SJSA1 (cell line): ENCODE data around the gene CYBRD1. TPM values are rescaled to one million over a fixed set of nuclear protein-coding genes. Genes with fewer than 3 reads are reported as not detected.

Experiments
- DNase-seq, 2 experiments: peaks; one replicate each; pipeline ENCODE4 v3.0.0-alpha.2; 2015 to 2020; ENCODE audit warnings: low spot score in 2 of 2, low read depth in 1 of 2
- H3K27ac ChIP-seq: fragments of 250-450 bp; sonication (Bioruptor Pico); 2 replicates; pipeline ENCODE4 v1.5.1; 2020; ENCODE audit warnings: mild to moderate bottlenecking, moderate library complexity
- H3K27me3 ChIP-seq: fragments of 250-450 bp; sonication (Bioruptor Pico); replicated peaks from 2 replicates; pipeline ENCODE4 v1.5.1; 2020; ENCODE audit warnings: mild to moderate bottlenecking, moderate library complexity
- H3K36me3 ChIP-seq: fragments of 250-450 bp; sonication (Bioruptor Pico); 2 replicates; pipeline ENCODE4 v1.5.1; 2020; ENCODE audit warnings: mild to moderate bottlenecking
- H3K4me1 ChIP-seq: fragments of 250-450 bp; sonication (Bioruptor Pico); replicated peaks from 2 replicates; pipeline ENCODE4 v1.6.1; 2021; ENCODE audit warnings: mild to moderate bottlenecking
- H3K4me3 ChIP-seq: fragments of 250-450 bp; sonication (Bioruptor Pico); 2 replicates; pipeline ENCODE4 v1.5.1; 2020; ENCODE audit warnings: mild to moderate bottlenecking
- H3K9me3 ChIP-seq: fragments of 250-450 bp; sonication (Bioruptor Pico); replicated peaks from 2 replicates; pipeline ENCODE4 v1.5.1; 2020; ENCODE audit warnings: mild to moderate bottlenecking
- total RNA-seq: library from RNA; depleted of rRNA; stranded (reverse); fragments of >200 nt; shearing (Covaris generic); gene quantifications from 2 replicates; pipeline ENCODE4 v1.2.3, GENCODE V29; 2014

CYBRD1 gene
- total RNA-seq, 1 experiment from 2014 or later: 66.5 TPM

DNA sequence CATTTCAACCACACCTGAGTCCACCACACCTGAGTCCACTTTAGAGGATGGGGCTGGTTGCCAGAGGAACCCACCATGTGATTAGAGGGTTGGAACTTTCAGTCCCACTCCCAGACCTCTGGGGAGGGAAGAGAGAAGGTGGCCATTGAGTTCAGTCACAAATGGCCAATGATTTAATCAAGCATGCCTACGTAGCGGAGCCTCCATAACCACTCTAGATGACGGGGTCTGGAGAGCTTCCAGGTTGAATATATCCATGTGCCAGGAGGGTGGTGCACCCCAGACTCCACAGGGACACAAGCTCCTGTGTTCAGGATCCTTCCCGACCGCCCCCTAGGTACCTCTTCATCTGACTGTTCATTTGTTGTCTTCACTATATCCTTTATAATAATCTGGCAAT lies 53.3 kb downstream of the CYBRD1 start:
- H3K4me1 ChIP-seq: no peaks in the 10 kb centered on the region
- no peaks in the 10 kb centered on the region for H3K9me3 ChIP-seq
- H3K36me3 ChIP-seq: no peaks in the 10 kb centered on the region
- H3K4me3 ChIP-seq: no peak overlapping the region
- no peaks in the 10 kb centered on the region for H3K27me3 ChIP-seq
- DNase-seq: no peak
- H3K27ac ChIP-seq: no peak overlapping the region

DNA sequence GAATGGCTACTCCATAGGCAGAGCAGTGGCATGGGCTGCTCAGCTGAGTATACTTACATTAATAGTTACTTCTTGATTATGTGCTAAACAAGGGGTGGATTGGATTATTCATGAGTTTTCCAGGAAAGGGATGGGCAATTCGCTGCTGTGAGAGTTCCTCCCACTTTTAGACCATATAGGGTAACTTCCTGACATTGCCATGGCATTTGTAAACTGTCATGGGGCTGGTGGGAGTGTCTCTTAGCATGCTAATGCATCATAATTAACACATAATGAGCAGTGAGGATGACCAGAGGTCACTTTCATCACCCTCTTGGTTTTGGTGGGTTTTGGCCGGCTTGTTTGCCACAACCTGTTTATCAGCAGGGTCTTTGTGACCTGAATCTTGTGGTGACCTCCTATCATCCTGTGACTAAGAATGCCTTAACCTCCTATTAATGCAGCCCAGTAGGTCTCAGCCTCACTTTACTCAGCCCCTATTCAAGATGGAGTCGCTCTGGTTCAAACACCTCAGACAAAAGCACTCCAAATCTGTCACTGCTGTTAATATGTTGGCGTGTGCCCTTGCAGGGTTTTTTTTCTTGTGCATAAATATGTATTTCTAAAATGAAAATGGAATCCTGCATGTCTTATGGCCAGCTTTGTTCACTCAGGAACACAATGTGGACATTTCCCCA lies 56.0 kb downstream of the CYBRD1 start:
- Histone ChIP-seq H3K4me1 (no peaks in the 10 kb centered on the region), H3K27ac (no peak overlapping the region), H3K9me3 (no peaks in the 10 kb centered on the region), H3K4me3 (no peak overlapping the region), H3K27me3 (no peaks in the 10 kb centered on the region), H3K36me3 (no peaks in the 10 kb centered on the region)
- DNase-seq: no peak

DNA sequence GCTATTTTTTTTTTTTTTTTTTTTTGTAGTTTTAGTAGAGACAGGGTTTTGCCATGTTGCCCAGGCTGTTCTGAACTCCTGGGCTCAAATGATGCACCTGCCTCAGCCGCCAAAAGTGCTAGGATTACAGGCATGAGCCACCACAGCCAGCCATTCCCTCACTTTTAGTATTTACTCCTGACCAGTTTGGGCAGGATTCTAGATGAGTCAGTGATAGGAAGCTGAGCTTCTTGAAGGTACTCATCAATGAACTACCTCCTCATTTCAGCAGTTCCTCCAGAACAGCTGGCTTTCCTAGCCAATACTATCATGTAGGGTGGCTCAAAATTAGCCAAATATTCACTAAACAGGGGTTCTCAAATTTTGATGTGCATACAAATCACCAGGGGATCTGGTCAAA lies 57.2 kb downstream of the CYBRD1 start:
- Histone ChIP-seq H3K9me3 (no peaks in the 10 kb centered on the region), H3K27me3 (no peaks in the 10 kb centered on the region), H3K36me3 (no peaks in the 10 kb centered on the region), H3K4me3 (no peak overlapping the region), H3K4me1 (no peaks in the 10 kb centered on the region), H3K27ac (no peak overlapping the region)
- no peak for DNase-seq

DNA sequence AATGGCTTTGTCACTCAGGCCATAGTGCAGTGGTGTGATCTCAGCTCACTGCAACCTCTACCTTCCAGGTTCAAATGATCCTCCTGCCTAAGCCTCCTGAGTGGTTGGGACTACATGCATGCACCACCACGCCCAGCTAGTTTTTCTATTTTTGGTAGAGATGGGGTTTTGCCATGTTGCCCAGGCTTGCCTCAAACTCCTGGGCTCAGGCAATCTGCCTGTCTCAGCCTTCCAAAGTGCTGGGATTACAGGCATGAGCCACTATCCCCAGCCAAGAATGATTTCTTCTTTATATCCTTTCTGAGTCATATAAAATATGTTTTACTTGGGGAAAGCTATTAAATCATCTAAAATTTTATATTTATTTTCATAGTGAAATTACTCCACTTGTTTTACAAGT lies 61.3 kb downstream of the CYBRD1 start:
- H3K4me1 ChIP-seq: no peaks in the 10 kb centered on the region
- no peak for DNase-seq
- H3K9me3 ChIP-seq: no peaks in the 10 kb centered on the region
- no peaks in the 10 kb centered on the region for H3K36me3 ChIP-seq
- no peaks in the 10 kb centered on the region for H3K27me3 ChIP-seq
- no peak overlapping the region for H3K27ac ChIP-seq
- no peak overlapping the region for H3K4me3 ChIP-seq

DNA sequence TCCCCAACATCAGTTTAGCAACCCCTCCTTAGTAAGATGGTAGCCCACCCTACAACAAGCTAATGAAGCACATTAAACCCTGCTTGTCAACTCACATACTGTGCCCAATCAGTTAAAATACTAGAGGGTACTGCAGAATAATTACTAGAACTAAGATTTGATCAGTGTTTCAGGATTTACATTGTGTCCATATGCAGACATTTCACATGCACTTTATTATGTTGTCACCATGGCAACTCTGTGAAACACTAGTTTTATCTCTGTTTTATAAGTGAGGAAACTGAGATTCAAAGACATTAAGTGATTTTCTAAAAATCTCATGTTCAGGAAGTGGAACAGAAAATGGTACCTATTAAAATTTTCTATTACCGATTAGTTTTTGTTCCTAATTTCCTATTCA lies 61.7 kb downstream of the CYBRD1 start:
- no peaks in the 10 kb centered on the region for H3K36me3 ChIP-seq
- no peak for DNase-seq
- no peak overlapping the region for H3K4me3 ChIP-seq
- no peak overlapping the region for H3K27ac ChIP-seq
- no peaks in the 10 kb centered on the region for H3K27me3 ChIP-seq
- H3K4me1 ChIP-seq: no peaks in the 10 kb centered on the region
- no peaks in the 10 kb centered on the region for H3K9me3 ChIP-seq

DNA sequence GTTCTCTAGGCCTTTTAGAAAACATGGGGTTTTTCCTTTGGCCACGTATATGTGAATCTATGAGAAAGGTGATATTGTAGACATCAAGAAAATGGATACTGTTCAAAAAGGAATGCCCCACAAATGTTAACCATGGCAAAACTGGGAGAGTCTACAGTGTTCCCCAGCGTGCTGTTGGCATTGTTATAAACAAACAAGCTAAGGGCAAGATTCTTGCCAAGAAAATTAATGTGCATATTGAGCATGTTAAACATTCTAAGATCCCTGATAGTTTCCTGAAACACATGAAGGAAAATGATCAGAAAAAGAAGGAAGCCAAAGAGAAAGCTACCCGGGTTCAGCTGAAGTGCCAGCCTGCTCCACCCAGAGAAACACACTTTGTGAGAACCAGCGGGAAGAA lies 64.9 kb downstream of the CYBRD1 start:
- Histone ChIP-seq H3K9me3 (no peaks in the 10 kb centered on the region), H3K4me3 (no peak overlapping the region), H3K27ac (no peak overlapping the region), H3K27me3 (no peaks in the 10 kb centered on the region), H3K4me1 (no peaks in the 10 kb centered on the region), H3K36me3 (no peaks in the 10 kb centered on the region)
- no peak for DNase-seq

DNA sequence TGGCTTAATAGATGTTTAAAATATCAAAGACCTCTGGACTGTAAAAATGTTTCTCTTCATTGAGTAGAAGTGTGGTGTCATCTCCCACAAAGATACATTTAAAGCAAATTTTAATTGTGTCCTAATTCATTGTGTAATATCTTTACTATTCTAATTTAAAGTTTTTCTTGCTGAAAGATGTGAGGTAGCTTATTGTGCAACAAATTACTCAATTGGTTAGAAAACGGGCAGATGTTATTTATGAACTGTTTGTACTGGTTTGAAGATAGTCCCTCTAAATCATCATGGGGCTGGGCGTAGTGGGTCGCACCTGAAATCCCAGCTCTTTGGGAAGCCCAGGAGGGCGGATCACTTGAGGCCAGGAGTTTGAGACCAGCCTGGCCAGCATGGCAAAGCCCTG lies 65.3 kb downstream of the CYBRD1 start:
- Histone ChIP-seq H3K27me3 (no peaks in the 10 kb centered on the region), H3K4me3 (no peak overlapping the region), H3K36me3 (no peaks in the 10 kb centered on the region), H3K4me1 (no peaks in the 10 kb centered on the region), H3K9me3 (no peaks in the 10 kb centered on the region), H3K27ac (no peak overlapping the region)
- DNase-seq: no peak

DNA sequence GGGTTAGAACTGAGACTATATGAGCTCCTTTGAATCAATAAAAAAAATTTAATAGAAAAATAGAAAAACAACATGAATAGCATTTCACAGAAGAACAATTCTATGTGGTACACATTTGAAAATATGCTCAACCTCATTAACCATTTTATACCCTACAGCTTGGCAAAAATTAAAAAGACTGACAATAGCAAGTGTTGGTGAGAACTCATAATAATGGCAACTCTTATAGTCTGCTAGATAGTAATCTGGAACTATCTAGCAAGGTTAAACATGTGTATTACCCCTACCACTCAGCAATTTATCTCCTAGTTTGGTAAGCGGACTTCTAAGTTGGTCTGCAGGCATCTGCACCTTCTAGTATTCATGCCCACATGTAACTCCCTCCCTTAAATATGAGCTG lies 67.8 kb downstream of the CYBRD1 start:
- Histone ChIP-seq H3K27me3 (no peaks in the 10 kb centered on the region), H3K4me1 (no peaks in the 10 kb centered on the region), H3K4me3 (no peak overlapping the region), H3K36me3 (no peaks in the 10 kb centered on the region), H3K9me3 (no peaks in the 10 kb centered on the region), H3K27ac (no peak overlapping the region)
- no peak for DNase-seq

DNA sequence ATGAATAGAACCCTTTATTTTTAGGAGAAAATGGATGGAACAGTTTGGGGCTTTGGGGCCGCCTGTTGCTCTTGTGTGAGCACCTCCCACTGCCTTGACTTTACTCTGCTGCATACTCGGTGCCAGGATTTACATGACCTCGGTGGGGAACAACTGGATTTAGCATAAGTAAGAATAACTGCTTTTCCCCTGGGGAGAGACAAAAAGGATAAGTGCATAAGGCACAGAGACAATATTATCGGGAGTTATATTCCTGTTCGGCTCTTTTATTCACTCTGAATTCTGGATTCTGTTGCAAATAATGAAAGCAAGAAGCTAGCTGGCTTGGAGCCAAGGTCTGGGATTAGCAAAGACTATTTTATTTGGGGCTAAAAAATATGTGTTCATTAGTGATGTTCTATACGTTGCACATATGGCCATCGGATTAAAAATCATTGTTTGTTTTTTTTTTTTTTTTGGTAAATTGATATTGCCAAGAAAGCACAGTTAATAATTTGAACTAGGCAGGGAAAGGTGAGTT lies 69.8 kb downstream of the CYBRD1 start:
- Histone ChIP-seq H3K4me3 (no peak overlapping the region), H3K9me3 (no peaks in the 10 kb centered on the region), H3K36me3 (no peaks in the 10 kb centered on the region), H3K4me1 (0 out of 2 replicates have a peak, but pooled peaks cover 4% of the 10 kb centered on the region), H3K27ac (no peak overlapping the region), H3K27me3 (no peaks in the 10 kb centered on the region)
- peak in 1 of 2 experiments; percentile 10 for DNase-seq

DNA sequence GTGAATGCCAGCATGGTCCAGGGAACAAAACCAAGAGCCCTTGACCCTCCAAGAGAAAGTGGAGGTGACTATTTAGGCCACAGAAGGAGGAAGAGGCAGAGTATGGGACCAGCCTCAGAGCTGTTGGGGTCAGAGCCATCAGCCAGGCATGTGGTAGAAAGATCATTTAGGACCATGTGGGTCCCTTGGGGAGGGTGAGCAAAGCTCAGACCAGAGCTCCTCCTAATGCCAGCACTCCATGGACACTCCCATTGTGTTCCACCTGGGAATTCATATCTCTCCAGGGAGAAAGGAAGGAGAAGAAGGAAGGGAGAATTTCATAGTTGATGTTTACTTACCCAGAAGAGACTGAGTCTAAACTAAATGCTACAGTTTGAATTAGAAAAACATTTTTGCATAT lies 73.2 kb downstream of the CYBRD1 start:
- H3K27me3 ChIP-seq: no peaks in the 10 kb centered on the region
- DNase-seq: no peak
- no peak overlapping the region for H3K27ac ChIP-seq
- H3K4me1 ChIP-seq: 0 out of 2 replicates have a peak, but pooled peaks cover 4% of the 10 kb centered on the region
- H3K4me3 ChIP-seq: no peak overlapping the region
- H3K9me3 ChIP-seq: no peaks in the 10 kb centered on the region
- no peaks in the 10 kb centered on the region for H3K36me3 ChIP-seq

DNA sequence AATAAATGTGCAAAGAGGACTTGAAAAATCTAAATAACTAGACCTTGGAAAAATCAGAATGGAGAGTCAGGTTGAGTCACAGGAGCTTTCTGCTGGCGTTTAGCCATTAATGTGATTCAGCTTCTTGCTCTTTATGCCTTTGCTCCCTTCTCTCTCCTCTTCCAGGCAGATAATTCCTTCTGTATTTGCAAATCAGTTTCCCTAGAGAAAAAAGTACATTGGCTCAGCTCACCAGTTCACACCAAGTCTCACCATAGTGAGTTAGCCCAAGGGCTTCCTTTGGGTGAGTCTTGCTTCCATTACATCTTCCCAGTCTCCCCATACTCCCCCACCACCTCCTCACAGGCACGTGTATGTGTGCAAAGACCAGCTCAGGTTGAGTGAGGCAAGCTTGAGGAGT lies 73.6 kb downstream of the CYBRD1 start:
- Histone ChIP-seq H3K4me1 (0 out of 2 replicates have a peak, but pooled peaks cover 4% of the 10 kb centered on the region), H3K4me3 (no peak overlapping the region), H3K27ac (no peak overlapping the region), H3K27me3 (no peaks in the 10 kb centered on the region), H3K9me3 (no peaks in the 10 kb centered on the region), H3K36me3 (no peaks in the 10 kb centered on the region)
- DNase-seq: peak in 1 of 2 experiments; percentile 18

DNA sequence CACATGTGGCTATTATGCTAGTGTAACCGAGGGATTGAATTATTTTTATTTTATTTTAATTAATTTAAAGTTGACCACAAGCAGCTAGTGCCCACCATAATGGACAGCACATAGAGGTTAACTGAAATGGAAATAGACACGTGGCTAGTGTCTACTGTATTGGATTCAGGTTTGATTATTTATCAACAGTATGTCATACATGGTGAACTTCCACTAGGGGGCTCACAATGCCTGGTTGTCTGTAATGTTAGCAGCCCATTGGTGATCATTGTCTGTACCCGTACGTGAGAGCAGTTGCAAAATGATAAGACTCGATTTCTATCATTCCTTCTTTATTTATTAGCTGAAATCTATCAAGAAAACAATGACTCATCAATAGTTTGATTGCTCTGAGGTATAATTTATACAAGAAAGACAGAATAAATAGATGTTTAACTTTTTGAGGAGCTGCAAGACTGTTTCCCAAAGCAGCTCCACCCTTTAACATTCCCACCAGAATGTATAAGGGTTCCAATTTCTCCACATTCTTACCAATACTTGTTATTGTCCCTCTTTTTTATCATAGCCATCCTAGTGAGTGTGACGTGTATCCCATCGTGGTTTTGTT lies 76.5 kb downstream of the CYBRD1 start:
- Histone ChIP-seq H3K27ac (no peak overlapping the region), H3K4me3 (no peak overlapping the region), H3K4me1 (0 out of 2 replicates have a peak, but pooled peaks cover 4% of the 10 kb centered on the region), H3K9me3 (no peaks in the 10 kb centered on the region), H3K36me3 (no peaks in the 10 kb centered on the region), H3K27me3 (no peaks in the 10 kb centered on the region; the same call in 1 of the 2 replicates)
- peak; percentile 28 to 61 for DNase-seq

DNA sequence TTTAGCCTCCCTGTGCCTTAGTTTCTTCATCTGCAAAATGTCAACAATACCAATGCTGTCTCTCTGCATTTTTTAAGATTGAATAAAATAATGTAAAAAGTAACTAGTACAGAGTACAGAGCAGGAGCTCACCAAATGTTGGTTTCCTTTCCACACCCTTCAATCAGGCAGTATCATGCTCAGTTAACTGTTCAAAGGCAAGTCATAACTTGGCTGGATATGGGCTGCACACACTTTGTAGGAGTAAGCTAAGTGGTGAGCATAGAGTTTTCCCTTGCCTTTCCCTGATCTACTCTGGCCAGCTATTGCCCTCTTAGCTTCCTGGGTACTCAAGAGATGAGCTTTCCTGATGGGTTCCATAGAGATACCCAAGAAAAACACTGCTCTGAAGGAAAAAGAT lies 77.9 kb downstream of the CYBRD1 start:
- Histone ChIP-seq H3K27ac (no peak overlapping the region), H3K27me3 (no peaks in the 10 kb centered on the region; the same call in 1 of the 2 replicates), H3K4me1 (0 out of 2 replicates have a peak, but pooled peaks cover 4% of the 10 kb centered on the region), H3K36me3 (no peaks in the 10 kb centered on the region), H3K4me3 (no peak overlapping the region), H3K9me3 (no peaks in the 10 kb centered on the region)
- no peak for DNase-seq

DNA sequence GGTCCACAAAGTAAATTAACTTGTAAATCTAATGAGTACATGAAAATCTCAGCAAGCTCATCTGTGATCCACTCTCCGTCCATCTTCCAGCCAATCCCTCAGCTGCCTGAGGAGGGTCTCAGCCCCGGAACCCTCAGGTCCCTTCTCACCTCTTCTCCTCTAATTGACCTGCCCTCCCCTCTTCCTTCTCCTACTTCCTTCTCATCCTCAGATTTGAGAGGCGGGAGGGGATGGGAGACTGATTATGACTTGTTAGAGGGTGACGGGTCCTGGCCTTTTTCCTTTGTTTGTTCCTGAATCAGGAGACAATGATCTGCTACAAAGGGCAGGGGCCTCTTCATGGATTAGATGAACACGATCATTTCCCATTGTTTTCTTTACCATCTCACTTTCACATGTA lies 80.1 kb downstream of the CYBRD1 start:
- no peak for DNase-seq
- no peak overlapping the region for H3K4me3 ChIP-seq
- H3K36me3 ChIP-seq: no peaks in the 10 kb centered on the region
- no peaks in the 10 kb centered on the region for H3K4me1 ChIP-seq
- no peaks in the 10 kb centered on the region; the same call in 1 of the 2 replicates for H3K27me3 ChIP-seq
- no peaks in the 10 kb centered on the region for H3K9me3 ChIP-seq
- no peak overlapping the region for H3K27ac ChIP-seq
